Ecto neural progenitor cell (in vitro differentiated cells): Measurements from ENCODE around the gene LRRC28.
A peak's percentile ranks its signal among the peaks of the same experiment; 100 is the strongest.

Source experiments
- DNase-seq: peaks from one replicate; pipeline ENCODE4 v3.0.0-alpha.2; 2018; ENCODE audit warnings: low spot score

The LRRC28 gene

GRCh38 chr15:99249270-99249841 is 1.9 kb upstream of the LRRC28 start, which contains the start of gene TTC23:
TTC23 (minus strand) TSS chr15:99249581; CDS start chr15:99228712, 20,869 bp downstream.
- peak; percentile 52 for DNase-seq

DNA sequence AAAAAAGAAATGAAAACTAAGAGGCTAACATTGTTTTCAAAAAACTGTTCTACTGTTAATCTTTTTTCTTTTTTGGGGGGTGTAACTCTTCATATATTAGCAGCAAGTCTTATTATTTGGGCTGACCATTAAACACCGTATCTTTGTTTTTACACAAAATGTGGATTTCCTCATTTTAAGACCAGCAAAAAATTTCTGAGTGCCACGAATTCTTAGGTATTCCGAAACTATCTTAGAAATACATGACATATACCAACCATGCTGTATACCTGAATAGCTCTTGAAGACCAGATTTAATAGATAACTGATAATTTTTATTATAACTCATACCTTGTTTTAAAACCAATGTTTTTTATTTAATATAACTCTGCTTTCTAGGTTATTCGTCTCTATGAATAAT is 1.3 kb upstream of the LRRC28 start:
- DNase-seq = no peak

GRCh38 chr15:99250494-99250856 is 806 bp upstream of the LRRC28 start:
- no peak for DNase-seq

GRCh38 chr15:99252326-99252725 is 1.0 kb downstream of the LRRC28 start:
- no peak for DNase-seq

- no peak for DNase-seq
Measured at GRCh38 chr15:99253381-99254090, 2.3 kb downstream of the LRRC28 start.

DNA sequence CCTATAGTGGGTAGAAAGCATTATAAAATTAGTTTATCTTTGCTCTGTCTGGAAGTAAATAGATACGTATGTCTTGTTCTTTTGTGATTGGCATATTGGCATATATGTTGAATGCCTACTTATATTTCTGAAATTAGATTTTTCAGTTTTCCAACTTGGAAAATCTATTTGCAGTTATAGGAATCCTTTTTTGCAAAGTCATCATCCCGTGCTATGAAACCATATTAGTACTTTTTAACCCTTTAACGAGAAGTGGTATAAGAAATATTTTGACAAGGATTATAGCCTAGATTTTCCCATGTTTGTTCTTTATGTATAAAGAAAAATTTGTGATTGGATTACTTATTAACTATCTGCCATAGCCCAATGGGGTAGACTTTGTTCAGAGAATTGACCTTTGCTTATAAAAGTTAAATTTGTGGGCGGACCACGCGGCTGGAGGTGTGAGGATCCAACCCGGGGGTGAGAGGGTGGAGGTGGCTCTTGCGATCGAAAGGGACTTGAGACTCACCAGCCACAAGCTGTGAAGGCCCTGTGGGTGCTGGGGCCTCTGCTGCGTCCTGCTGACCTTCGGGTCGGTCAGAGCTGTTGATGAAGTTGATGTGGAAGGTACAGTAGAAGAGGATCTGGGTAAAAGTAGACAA is 5.9 kb downstream of the LRRC28 start:
- DNase-seq = no peak

GRCh38 chr15:99264125-99264524 is 12.8 kb downstream of the LRRC28 start:
- DNase-seq = no peak

DNA sequence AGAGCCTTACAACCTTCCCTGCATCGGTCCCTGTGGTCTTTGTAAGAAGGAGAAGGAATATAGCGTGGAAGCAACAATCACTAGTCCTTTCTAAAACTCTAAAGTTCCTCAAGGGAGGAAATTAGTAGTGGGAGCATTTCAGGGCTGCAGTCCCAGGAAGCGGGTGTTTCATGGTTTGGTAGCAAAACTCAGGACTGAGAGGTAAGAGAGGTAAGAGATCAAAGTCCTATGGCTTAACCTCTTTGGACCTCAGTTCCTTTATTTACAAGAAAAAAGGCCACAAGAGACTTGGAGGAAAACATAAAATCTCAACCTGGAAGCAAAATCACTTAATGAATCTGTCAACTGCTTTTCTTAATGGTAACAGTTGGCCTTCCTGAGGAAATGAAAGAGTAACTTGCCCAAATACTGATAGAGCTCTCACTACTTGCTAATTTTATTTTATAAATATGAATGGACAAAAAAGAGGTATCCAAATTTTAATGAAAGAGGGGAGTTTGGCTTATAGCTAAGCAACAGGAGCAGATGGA is 14.3 kb downstream of the LRRC28 start:
- DNase-seq = no peak

DNA sequence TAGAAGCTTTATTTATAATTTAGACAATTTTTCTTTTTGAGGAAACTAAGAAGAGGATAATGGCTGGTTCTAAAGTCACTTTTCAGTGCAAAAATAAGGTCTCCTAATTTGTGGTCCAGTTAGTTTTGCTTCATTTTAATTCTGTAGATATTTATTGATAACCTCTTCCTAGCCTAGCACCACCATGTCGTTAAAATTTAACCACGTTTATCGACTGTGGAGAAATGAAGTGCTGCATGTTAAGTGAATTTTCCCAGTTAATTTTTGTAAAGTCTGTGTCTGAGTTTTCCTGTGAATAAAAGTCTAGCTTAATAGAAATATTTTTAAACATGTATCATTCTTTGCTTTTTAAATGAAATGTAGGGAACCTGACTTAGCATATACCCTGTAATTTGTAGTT is 16.7 kb downstream of the LRRC28 start:
- no peak for DNase-seq

GRCh38 chr15:99268431-99268830 is 17.1 kb downstream of the LRRC28 start:
- DNase-seq = no peak

- DNase-seq = no peak
Measured at GRCh38 chr15:99273801-99274200, 22.5 kb downstream of the LRRC28 start.

GRCh38 chr15:99275061-99275460 is 23.8 kb downstream of the LRRC28 start:
- no peak for DNase-seq

- no peak for DNase-seq
Measured at GRCh38 chr15:99275525-99276128, 24.3 kb downstream of the LRRC28 start.

GRCh38 chr15:99279290-99279689 is 28.0 kb downstream of the LRRC28 start:
- DNase-seq = no peak

DNA sequence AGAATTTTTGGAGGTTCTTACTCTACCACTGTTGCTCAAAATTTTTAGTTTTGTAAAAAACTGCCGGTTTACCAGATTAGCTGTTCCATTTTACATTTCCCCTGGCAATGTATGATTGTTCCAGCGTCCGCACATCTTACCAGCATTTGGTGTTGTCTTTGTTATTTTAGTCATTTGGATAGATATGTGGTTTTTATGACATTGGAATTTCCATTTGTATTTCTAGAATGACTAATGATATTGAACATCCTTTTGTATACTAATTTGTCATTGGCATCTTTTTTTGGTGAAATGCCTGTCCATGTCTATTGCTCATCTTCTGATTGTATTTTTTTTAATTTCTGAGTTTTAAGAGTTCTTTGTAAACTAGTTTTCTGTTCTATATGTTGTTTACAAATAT is 28.5 kb downstream of the LRRC28 start:
- DNase-seq = no peak

DNA sequence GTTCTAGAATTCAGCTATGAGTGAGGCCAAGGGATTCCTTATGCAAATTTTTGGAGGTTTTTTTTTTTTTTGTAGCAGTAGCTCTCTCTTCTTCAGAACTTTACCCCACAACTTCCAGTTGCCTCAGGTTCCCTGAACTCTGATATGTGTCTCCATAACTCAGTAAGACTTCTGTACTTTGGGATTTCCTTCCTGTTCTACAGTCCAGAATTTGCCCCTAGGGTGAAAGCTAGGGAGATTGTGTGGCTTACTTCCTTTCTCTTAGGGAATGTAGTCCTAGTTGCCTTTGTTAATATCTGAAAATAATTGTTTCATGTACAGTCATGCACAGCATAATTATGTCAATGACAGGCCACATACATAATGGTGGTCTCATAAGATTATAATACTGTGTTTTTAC is 30.8 kb downstream of the LRRC28 start:
- no peak for DNase-seq

GRCh38 chr15:99282586-99282985 is 31.3 kb downstream of the LRRC28 start:
- DNase-seq = no peak

GRCh38 chr15:99283717-99284116 is 32.4 kb downstream of the LRRC28 start:
- no peak for DNase-seq

- no peak for DNase-seq
Measured at GRCh38 chr15:99291643-99292042, 40.4 kb downstream of the LRRC28 start.

GRCh38 chr15:99295840-99296239 is 44.6 kb downstream of the LRRC28 start:
- no peak for DNase-seq

DNA sequence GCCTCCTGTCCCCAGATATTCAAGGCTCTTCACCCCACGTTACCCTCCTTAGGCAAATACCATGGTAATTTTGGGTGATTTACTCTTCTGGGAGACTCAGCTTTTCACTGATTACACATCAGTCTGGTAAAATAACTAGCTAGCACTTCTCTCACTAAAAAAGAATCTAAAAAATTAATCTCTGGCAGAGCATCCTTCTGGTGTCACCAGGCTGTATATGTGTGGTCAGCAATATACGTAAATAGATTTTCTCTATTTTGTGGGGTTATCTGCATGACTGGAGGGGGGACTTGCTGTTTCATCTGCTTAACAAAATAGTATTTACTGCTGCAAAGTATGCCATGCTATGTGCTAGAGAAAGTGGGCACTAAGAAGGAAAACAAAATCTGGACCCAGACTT is 45.1 kb downstream of the LRRC28 start:
- DNase-seq = no peak

GRCh38 chr15:99303907-99304306 is 52.6 kb downstream of the LRRC28 start:
- no peak for DNase-seq
